SK-N-MC (cell line): ENCODE measurements around the gene RNLS.

Source experiments
- EZH2 ChIP-seq: fragments of 200-600 bp; sonication (generic); IDR thresholded peaks from one replicate; pipeline ENCODE4 v1.6.1; 2017; ENCODE audit warnings: antibody characterized with exemption
- FOXP2 ChIP-seq: optimal IDR thresholded peaks from 2 replicates; pipeline ENCODE3; 2011; ENCODE audit warnings: mild to moderate bottlenecking, moderate library complexity; ENCODE audit not compliant: insufficient read depth; ENCODE audit errors: extremely low read length, control extremely low read depth
- POLR2AphosphoS5 ChIP-seq: IDR thresholded peaks from 2 replicates; pipeline ENCODE4 v1.6.1; 2012; ENCODE audit warnings: mild to moderate bottlenecking, low read depth, low read length, borderline replicate concordance

DNA sequence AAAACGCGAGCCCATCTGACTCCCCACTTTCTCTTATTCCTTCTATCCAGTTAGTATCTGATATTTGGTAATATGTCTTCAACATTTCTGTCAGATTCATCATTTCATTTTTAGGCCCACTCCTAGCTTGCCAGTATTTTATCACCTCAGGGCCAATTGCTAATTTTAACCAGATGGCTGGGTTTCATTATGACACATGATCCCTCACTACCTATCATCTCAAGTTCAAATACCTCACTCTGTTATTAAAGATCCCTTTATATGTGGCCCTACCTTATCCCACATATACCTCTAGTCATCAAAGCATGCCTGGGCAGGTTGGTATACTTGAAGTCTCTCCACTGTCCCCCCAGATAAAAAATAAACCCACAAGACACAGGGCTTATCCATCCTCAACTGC lies 104.9 kb downstream of the RNLS start:
- TF ChIP-seq EZH2 (no peak), POLR2AphosphoS5 (no peak), FOXP2 (no peak)
